Liver (tissue), 9 donors: ENCODE data around the gene SLX9. TPM values are rescaled to one million over a fixed set of nuclear protein-coding genes. Genes with fewer than 3 reads are reported as not detected.

Experiments used
- DNase-seq: peaks from one replicate; pipeline ENCODE4 v3.0.0-alpha.2; 2017; ENCODE audit warnings: low spot score
- H3K27ac ChIP-seq, 2 donors: one replicate each; pipeline ENCODE4 v1.7.0; 2013; ENCODE audit warnings: inconsistent platforms in 2 of 2, low read length in 2 of 2, control low read depth in 1 of 2, low read depth in 1 of 2, mild to moderate bottlenecking in 1 of 2
- H3K27me3 ChIP-seq, 4 donors: one replicate each; pipeline versions ENCODE4 v1.6.1 to v1.7.0; 2013; ENCODE audit warnings: low read length in 3 of 4, inconsistent platforms in 1 of 4, mild to moderate bottlenecking in 1 of 4, moderate library complexity in 1 of 4; ENCODE audit not compliant: control insufficient read depth in 4 of 4, insufficient read depth in 4 of 4
- H3K36me3 ChIP-seq, 4 donors: one replicate each; pipeline versions ENCODE4 v1.6.1 to v1.7.0; 2013; ENCODE audit warnings: low read length in 3 of 4, mild to moderate bottlenecking in 3 of 4, low read depth in 1 of 4, moderate library complexity in 1 of 4; ENCODE audit not compliant: control insufficient read depth in 4 of 4, insufficient read depth in 3 of 4
- H3K4me1 ChIP-seq, 4 donors: one replicate each; pipeline versions ENCODE4 v1.6.1 to v1.7.0; 2013; ENCODE audit warnings: low read length in 3 of 4, mild to moderate bottlenecking in 3 of 4, moderate library complexity in 1 of 4; ENCODE audit not compliant: control insufficient read depth in 4 of 4, insufficient read depth in 4 of 4
- H3K4me3 ChIP-seq, 3 donors: one replicate each; pipeline versions ENCODE4 v1.6.1 to v1.7.0; 2013; ENCODE audit warnings: low read length in 3 of 3, control low read depth in 1 of 3, low read depth in 1 of 3, mild to moderate bottlenecking in 1 of 3
- H3K9ac ChIP-seq, 2 donors: one replicate each; pipeline ENCODE4 v1.7.0; 2013; ENCODE audit warnings: low read length in 2 of 2, mild to moderate bottlenecking in 2 of 2, moderate library complexity in 2 of 2, control low read depth in 1 of 2, low read depth in 1 of 2
- H3K9me3 ChIP-seq, 4 donors: one replicate each; pipeline versions ENCODE4 v1.6.1 to v1.7.0; 2013; ENCODE audit warnings: low read length in 3 of 4; ENCODE audit not compliant: control insufficient read depth in 4 of 4
- EGR1 ChIP-seq, 2 donors: IDR thresholded peaks; 2 replicates each; pipeline ENCODE4 v1.6.1; 2016 to 2018; ENCODE audit warnings: antibody characterized with exemption in 2 of 2, low read depth in 2 of 2
- FOXA1 ChIP-seq: IDR thresholded peaks from 2 replicates; pipeline ENCODE4 v1.6.1; 2016; ENCODE audit warnings: antibody characterized with exemption
- FOXA2 ChIP-seq: IDR thresholded peaks from 2 replicates; pipeline ENCODE4 v1.6.1; 2016; ENCODE audit warnings: antibody characterized with exemption
- GABPA ChIP-seq, 2 donors: IDR thresholded peaks in 1 of 2; conservative IDR thresholded peaks in 1 of 2; 2 replicates each; pipeline ENCODE4 v1.6.1; 2016; ENCODE audit warnings: antibody characterized with exemption in 2 of 2, mild to moderate bottlenecking in 1 of 2, moderate library complexity in 1 of 2
- HNF4A ChIP-seq, 2 donors: conservative IDR thresholded peaks; 2 replicates each; pipeline ENCODE4 v1.6.1; 2016; ENCODE audit warnings: antibody characterized with exemption in 2 of 2, mild to moderate bottlenecking in 2 of 2
- HNF4G ChIP-seq: IDR thresholded peaks from 2 replicates; pipeline ENCODE4 v1.6.1; 2016; ENCODE audit warnings: antibody characterized with exemption
- JUND ChIP-seq, 2 donors: IDR thresholded peaks; 2 replicates each; pipeline ENCODE4 v1.6.1; 2016; ENCODE audit warnings: antibody characterized with exemption in 2 of 2
- NR2F2 ChIP-seq: IDR thresholded peaks from 2 replicates; pipeline ENCODE4 v1.6.1; 2016; ENCODE audit warnings: antibody characterized with exemption
- RAD21 ChIP-seq, 2 donors: IDR thresholded peaks; 2 replicates each; pipeline ENCODE4 v1.6.1; 2016; ENCODE audit warnings: antibody characterized with exemption in 2 of 2, mild to moderate bottlenecking in 2 of 2
- RXRA ChIP-seq, 2 donors: IDR thresholded peaks; 2 replicates each; pipeline ENCODE4 v1.6.1; 2017 to 2018; ENCODE audit warnings: antibody characterized with exemption in 2 of 2, mild to moderate bottlenecking in 1 of 2
- SP1 ChIP-seq: IDR thresholded peaks from 2 replicates; pipeline ENCODE4 v1.6.1; 2018; ENCODE audit warnings: antibody characterized with exemption, mild to moderate bottlenecking
- TAF1 ChIP-seq: conservative IDR thresholded peaks from 2 replicates; pipeline ENCODE4 v1.6.1; 2016; ENCODE audit warnings: antibody characterized with exemption, mild to moderate bottlenecking
- YY1 ChIP-seq: IDR thresholded peaks from 2 replicates; pipeline ENCODE4 v1.6.1; 2016; ENCODE audit warnings: antibody characterized with exemption, mild to moderate bottlenecking
- WGBS: extraction: QIAGEN DNeasy Blood & Tissue Kit; methylation state at CpG from one replicate; pipeline ENCODE4 v1.1.7; 2013; 5-methylcytosine and 5-hydroxymethylcytosine counted together
- polyA plus RNA-seq, 2 donors: library from polyadenylated mRNA; stranded (reverse) in 1 of 2; unstranded in 1 of 2; fragments of 200-250 nt in 1 of 2; fragments of >200 nt in 1 of 2; fragmentation: Nextera tagmentation in 1 of 2; extraction: Ambion mirVana in 1 of 2; gene quantifications; one replicate each; pipeline versions ENCODE4 v1.2.1 to v1.2.3, GENCODE V29; 2013 to 2015
- total RNA-seq, 2 donors: library from RNA; depleted of rRNA; stranded (reverse); fragments of >200 nt; gene quantifications; one replicate each; pipeline ENCODE4 v1.2.3, GENCODE V29; 2014
- TF ChIP-seq, protein P1 (sequence below): IDR thresholded peaks from 2 replicates; pipeline ENCODE4 v1.6.1; 2016; ENCODE audit warnings: antibody characterized with exemption
- TF ChIP-seq, protein P2 (sequence below): IDR thresholded peaks from 2 replicates; pipeline ENCODE4 v1.6.1; 2016; ENCODE audit warnings: antibody characterized with exemption, mild to moderate bottlenecking
- TF ChIP-seq, protein P3 (sequence below): IDR thresholded peaks from 2 replicates; pipeline ENCODE4 v1.6.1; 2016; ENCODE audit warnings: antibody characterized with exemption
- TF ChIP-seq, protein P4 (sequence below): fragments of 150-350 bp; IDR thresholded peaks from 2 replicates; pipeline ENCODE4 v1.5.1; 2017; ENCODE audit warnings: improper control_type of control experiment, low read depth, low read length; ENCODE audit not compliant: missing input control
- TF ChIP-seq, protein P5 (sequence below): IDR thresholded peaks from 2 replicates; pipeline ENCODE4 v1.6.1; 2016; ENCODE audit warnings: antibody characterized with exemption
- donor health status: healthy.
- donor health status: healthy.
- donor health status: healthy.
- donor health status: healthy.
- donor health status: healthy.

SLX9 gene
- total and polyA plus RNA-seq, 4 donors: 7.5 to 20.3 (median 12.2) TPM

DNA sequence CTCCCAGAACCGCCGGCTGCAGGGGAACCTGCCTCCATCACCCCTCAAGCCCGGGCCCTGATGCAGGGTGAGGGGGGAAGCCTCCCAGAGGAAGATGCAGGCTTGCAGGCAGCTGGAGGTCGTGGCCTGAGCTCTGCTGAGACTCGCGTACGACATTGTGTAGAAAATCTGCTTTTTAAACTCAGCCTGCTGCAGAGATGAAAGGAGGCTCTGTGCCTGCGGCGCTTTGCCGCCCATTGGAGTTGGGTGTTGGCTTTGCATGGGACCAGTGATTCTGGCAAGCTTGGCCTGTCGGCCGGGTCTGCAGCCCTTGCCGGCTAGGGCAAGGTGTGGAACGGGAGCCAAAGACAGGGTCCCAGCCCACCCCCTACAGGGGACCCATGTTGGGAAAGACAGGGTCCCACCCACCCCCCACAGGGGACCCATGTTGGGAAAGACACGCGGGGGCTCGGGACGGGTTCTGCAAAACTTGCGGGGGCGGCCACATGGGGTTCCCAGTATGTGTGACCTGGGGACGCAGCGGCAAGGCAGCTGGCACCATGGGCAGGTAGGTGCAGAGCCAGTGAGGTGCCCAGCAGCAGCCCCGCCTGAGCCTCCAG is 55.6 kb downstream of the SLX9 start:
- Histone ChIP-seq H3K9ac (no peak overlapping the region), H3K27me3 (no peaks in the 10 kb centered on the region), H3K9me3 (no peaks in the 10 kb centered on the region), H3K4me1 (no peaks in the 10 kb centered on the region), H3K27ac (no peak overlapping the region), H3K4me3 (no peak overlapping the region), H3K36me3 (no peaks in the 10 kb centered on the region)
- WGBS: 94% methylated on average over 23 of the region's 23 CpGs
- no peak for TF ChIP-seq JUND (IDR thresholded peaks at IDR 0.05)
- TF ChIP-seq, protein P1, sequence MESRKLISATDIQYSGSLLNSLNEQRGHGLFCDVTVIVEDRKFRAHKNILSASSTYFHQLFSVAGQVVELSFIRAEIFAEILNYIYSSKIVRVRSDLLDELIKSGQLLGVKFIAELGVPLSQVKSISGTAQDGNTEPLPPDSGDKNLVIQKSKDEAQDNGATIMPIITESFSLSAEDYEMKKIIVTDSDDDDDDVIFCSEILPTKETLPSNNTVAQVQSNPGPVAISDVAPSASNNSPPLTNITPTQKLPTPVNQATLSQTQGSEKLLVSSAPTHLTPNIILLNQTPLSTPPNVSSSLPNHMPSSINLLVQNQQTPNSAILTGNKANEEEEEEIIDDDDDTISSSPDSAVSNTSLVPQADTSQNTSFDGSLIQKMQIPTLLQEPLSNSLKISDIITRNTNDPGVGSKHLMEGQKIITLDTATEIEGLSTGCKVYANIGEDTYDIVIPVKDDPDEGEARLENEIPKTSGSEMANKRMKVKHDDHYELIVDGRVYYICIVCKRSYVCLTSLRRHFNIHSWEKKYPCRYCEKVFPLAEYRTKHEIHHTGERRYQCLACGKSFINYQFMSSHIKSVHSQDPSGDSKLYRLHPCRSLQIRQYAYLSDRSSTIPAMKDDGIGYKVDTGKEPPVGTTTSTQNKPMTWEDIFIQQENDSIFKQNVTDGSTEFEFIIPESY: no peak
- TF ChIP-seq SP1: no peak
- TF ChIP-seq RXRA (IDR thresholded peaks at IDR 0.05): no peak
- TF ChIP-seq TAF1: no peak
- TF ChIP-seq EGR1 (IDR thresholded peaks at IDR 0.05; ENCODE audit: low read depth in 2 of 2): no peak
- TF ChIP-seq GABPA (IDR thresholded peaks at IDR 0.05 in 1 of 2, conservative IDR thresholded peaks at IDR 0.05 in 1 of 2): no peak
- no peak for TF ChIP-seq YY1
- no peak for TF ChIP-seq NR2F2
- TF ChIP-seq FOXA2: no peak
- TF ChIP-seq, protein P2, sequence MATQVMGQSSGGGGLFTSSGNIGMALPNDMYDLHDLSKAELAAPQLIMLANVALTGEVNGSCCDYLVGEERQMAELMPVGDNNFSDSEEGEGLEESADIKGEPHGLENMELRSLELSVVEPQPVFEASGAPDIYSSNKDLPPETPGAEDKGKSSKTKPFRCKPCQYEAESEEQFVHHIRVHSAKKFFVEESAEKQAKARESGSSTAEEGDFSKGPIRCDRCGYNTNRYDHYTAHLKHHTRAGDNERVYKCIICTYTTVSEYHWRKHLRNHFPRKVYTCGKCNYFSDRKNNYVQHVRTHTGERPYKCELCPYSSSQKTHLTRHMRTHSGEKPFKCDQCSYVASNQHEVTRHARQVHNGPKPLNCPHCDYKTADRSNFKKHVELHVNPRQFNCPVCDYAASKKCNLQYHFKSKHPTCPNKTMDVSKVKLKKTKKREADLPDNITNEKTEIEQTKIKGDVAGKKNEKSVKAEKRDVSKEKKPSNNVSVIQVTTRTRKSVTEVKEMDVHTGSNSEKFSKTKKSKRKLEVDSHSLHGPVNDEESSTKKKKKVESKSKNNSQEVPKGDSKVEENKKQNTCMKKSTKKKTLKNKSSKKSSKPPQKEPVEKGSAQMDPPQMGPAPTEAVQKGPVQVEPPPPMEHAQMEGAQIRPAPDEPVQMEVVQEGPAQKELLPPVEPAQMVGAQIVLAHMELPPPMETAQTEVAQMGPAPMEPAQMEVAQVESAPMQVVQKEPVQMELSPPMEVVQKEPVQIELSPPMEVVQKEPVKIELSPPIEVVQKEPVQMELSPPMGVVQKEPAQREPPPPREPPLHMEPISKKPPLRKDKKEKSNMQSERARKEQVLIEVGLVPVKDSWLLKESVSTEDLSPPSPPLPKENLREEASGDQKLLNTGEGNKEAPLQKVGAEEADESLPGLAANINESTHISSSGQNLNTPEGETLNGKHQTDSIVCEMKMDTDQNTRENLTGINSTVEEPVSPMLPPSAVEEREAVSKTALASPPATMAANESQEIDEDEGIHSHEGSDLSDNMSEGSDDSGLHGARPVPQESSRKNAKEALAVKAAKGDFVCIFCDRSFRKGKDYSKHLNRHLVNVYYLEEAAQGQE: no peak
- no peak for TF ChIP-seq HNF4A (conservative IDR thresholded peaks at IDR 0.05)
- TF ChIP-seq, protein P3, sequence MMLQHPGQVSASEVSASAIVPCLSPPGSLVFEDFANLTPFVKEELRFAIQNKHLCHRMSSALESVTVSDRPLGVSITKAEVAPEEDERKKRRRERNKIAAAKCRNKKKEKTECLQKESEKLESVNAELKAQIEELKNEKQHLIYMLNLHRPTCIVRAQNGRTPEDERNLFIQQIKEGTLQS: no peak
- no peak for TF ChIP-seq FOXA1
- no peak for TF ChIP-seq RAD21 (IDR thresholded peaks at IDR 0.05)
- no peak for TF ChIP-seq HNF4G
- TF ChIP-seq, protein P4, sequence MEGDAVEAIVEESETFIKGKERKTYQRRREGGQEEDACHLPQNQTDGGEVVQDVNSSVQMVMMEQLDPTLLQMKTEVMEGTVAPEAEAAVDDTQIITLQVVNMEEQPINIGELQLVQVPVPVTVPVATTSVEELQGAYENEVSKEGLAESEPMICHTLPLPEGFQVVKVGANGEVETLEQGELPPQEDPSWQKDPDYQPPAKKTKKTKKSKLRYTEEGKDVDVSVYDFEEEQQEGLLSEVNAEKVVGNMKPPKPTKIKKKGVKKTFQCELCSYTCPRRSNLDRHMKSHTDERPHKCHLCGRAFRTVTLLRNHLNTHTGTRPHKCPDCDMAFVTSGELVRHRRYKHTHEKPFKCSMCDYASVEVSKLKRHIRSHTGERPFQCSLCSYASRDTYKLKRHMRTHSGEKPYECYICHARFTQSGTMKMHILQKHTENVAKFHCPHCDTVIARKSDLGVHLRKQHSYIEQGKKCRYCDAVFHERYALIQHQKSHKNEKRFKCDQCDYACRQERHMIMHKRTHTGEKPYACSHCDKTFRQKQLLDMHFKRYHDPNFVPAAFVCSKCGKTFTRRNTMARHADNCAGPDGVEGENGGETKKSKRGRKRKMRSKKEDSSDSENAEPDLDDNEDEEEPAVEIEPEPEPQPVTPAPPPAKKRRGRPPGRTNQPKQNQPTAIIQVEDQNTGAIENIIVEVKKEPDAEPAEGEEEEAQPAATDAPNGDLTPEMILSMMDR: no peak
- TF ChIP-seq, protein P5, sequence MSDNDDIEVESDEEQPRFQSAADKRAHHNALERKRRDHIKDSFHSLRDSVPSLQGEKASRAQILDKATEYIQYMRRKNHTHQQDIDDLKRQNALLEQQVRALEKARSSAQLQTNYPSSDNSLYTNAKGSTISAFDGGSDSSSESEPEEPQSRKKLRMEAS: no peak
- no peak for DNase-seq
